Rectal smooth muscle tissue (tissue), 1 donor: ENCODE measurements around the gene SFRP5.
A peak's percentile ranks its signal among the peaks of the same experiment; 100 is the strongest.

ENCODE experiments used
- H3K27ac ChIP-seq: one replicate; pipeline ENCODE4 v1.7.0; 2013; ENCODE audit warnings: low read depth, low read length, inconsistent platforms
- H3K27me3 ChIP-seq: one replicate; pipeline ENCODE4 v1.7.0; 2013; ENCODE audit warnings: low read length; ENCODE audit not compliant: control insufficient read depth, insufficient read depth
- H3K36me3 ChIP-seq: one replicate; pipeline ENCODE4 v1.7.0; 2013; ENCODE audit warnings: low read length; ENCODE audit not compliant: control insufficient read depth, insufficient read depth
- H3K4me1 ChIP-seq: one replicate; pipeline ENCODE4 v1.7.0; 2013; ENCODE audit warnings: low read length; ENCODE audit not compliant: control insufficient read depth, insufficient read depth
- H3K4me3 ChIP-seq: one replicate; pipeline ENCODE4 v1.7.0; 2013; ENCODE audit warnings: low read length
- H3K9ac ChIP-seq: one replicate; pipeline ENCODE4 v1.7.0; 2013; ENCODE audit warnings: low read length

SFRP5 gene

DNA sequence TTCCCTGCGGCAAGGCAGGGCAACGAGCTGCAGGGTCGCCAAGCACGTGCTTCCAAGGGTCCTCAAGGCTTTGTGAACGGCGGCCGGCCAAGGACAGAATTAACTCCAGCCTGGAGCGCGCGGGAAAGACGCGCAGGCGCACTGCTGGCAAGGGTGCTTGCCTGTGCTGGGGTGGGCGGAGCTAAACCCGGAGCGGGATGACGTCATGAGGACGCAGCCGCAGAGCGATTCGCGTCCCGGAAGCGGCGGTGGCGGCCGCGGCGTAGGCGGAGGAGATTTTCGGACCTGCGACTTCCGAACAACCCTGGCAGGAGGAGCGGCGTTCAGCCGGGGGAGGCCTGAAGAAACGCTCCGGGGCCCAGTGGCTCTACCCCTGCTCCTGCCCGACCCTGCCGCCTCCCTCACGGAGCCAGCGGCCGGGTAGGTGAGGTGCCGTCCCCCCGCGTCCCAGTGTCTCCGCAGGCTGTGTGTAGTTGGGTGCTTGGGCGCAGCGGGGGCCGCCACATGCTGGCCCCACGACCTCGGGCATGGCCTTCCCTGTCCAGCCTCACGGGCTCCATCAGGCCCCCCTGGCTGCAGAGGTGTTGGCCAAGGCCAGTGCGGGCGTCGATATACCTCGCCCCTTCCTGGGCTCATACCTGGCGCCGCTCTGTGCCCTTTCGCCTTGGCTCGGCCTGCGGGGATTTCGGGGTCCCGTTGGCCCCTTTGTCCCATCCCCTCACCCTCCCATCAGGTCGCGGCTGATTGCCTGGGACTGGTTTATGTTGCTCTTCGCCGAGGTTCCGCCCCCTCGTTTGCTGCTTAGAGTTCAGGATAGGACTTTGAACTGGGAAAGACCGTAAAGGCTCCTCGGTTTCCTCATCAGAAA, 34.7 kb downstream of the SFRP5 start, which contains the start of gene ZFYVE27:
TSS of gene ZFYVE27 (plus strand) at position 227 of the 868 bp plus-strand sequence. CDS start 1,350 bp downstream, outside the sequence.
- no peaks in the 10 kb centered on the region for H3K27me3 ChIP-seq
- H3K27ac ChIP-seq, result peak within 1 kb of the TSS; percentile 89
- H3K9ac ChIP-seq, result peak within 1 kb of the TSS; percentile 84
- peaks cover 10% of the 10 kb centered on the region for H3K36me3 ChIP-seq
- H3K4me3 ChIP-seq, result peak within 1 kb of the TSS; percentile 96
- H3K4me1 ChIP-seq, result peaks cover 13% of the 10 kb centered on the region

DNA sequence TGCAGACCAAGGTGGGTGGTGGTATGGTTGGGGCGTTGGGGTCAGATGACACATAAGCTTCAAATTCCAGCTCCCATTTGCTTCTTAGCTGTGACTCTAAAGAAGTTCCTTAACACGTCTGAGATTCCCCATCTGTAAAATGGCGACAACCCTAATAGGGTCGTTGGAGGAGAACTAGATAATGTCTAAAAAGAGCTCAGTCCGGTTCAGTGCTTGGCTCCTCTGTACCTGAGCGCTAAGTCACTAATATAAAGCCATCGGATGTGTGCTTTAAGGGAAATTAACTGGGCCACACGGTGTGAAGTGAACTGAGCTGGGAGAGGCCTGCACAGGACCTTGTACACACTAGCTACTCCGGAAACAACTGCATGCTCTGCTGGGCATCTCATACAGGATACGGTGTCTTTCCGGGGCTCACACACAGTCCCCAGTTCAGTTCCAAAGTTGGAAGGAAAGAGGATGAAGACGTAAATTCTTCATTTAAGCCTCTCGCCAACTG, 35.3 kb downstream of the SFRP5 start:
- Histone ChIP-seq H3K36me3 (peaks cover 10% of the 10 kb centered on the region), H3K4me3 (peak overlapping the region; percentile 96), H3K9ac (peak overlapping the region; percentile 22), H3K27ac (peak overlapping the region; percentile 39), H3K27me3 (no peaks in the 10 kb centered on the region), H3K4me1 (peaks cover 13% of the 10 kb centered on the region)

DNA sequence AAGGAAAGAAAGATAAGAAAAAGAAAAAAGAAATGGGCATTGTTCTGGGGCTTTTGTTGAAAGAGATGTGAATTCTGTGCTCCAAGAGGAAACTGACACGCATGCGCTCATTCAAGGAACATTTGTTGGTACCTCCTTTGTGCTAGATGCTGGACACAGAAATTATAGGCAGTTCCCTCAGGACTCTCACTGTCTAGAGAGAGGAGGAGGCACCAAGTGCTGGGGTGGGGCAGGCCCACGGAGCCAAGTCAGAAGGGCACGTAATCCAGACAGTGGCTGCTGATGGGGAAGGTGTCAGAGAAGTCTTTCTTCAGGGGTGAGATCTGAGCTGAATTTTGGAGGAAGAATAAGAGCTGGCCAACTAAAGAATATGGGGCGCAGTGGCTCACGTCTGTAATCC, 37.8 kb downstream of the SFRP5 start:
- peaks cover 13% of the 10 kb centered on the region for H3K4me1 ChIP-seq
- no peak overlapping the region for H3K4me3 ChIP-seq
- peaks cover 4% of the 10 kb centered on the region for H3K36me3 ChIP-seq
- H3K27me3 ChIP-seq, result no peaks in the 10 kb centered on the region
- H3K27ac ChIP-seq, result no peak overlapping the region
- no peak overlapping the region for H3K9ac ChIP-seq

DNA sequence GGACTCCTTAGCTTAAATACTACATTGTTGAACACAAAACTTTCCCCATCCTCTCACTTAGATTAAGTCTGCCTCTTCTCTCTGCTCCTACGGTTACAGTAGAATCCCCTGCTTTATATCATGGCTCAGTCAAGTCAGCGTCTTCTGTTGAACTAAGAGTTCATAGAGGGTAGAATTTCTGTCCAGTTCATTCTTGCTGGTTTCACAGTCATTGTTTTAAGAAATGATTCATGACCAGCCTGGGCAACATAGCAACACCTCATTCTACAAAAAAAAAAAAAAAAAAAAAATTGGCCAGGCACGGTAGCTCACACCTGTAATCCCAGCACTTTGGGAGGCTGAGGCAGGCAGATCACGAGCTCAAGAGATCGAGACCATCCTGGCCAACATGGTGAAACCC, 38.5 kb downstream of the SFRP5 start:
- H3K4me1 ChIP-seq, result peaks cover 10% of the 10 kb centered on the region
- no peaks in the 10 kb centered on the region for H3K36me3 ChIP-seq
- H3K4me3 ChIP-seq, result no peak overlapping the region
- no peak overlapping the region for H3K9ac ChIP-seq
- no peak overlapping the region for H3K27ac ChIP-seq
- no peaks in the 10 kb centered on the region for H3K27me3 ChIP-seq

DNA sequence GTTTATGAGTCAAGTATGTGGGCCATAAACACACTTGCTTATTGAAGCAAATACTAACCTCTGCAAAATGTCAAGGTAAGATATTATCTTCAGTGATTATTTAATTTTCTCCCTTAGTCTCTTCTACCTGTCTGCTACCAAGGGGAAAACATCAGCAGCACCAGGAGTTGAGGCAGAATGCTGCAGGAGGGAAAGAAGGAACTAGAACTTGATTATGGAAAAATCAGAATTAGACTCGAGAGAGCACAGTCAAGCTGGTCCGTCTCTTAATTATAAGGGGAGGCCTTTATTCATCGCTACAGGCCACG, 39.8 kb downstream of the SFRP5 start:
- no peaks in the 10 kb centered on the region for H3K27me3 ChIP-seq
- peaks cover 3% of the 10 kb centered on the region for H3K4me1 ChIP-seq
- no peaks in the 10 kb centered on the region for H3K36me3 ChIP-seq
- no peak overlapping the region for H3K9ac ChIP-seq
- H3K27ac ChIP-seq, result no peak overlapping the region
- H3K4me3 ChIP-seq, result no peak overlapping the region

DNA sequence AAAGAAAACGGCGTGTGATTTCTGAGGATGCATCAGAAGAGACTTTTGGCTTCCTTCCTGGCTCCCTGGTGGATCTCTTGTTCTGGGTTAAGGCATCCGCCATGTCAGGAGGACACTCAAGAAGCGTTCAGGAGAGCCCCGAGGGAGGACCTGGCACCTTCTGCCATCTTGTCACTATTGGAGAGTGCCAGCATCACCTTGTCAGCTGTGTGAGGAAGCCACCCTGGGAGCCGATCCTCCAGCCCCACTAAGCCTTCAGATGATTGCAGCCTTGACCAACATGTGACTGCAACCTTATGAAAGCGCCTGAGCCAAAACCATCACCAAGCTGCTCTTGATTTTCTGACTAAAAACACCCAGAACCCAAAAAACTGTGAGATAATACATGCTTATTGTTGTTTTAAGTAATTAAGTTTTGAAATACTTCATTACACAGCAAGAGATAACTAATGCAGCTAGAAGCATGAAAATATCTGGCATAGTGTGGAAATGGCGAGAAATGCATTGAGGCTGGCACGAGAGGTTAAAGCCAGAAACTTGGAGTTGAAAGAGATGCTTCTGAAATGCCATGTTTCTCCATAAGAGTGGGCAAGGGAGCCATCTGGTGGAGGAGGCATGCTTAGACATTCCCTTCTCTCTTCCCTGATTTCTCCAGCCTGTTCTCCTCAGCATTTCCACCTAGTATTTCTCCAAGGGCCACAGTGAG, 40.3 kb downstream of the SFRP5 start:
- Histone ChIP-seq H3K36me3 (no peaks in the 10 kb centered on the region), H3K27me3 (no peaks in the 10 kb centered on the region), H3K4me3 (no peak overlapping the region), H3K9ac (no peak overlapping the region), H3K4me1 (peaks cover 4% of the 10 kb centered on the region), H3K27ac (no peak overlapping the region)

DNA sequence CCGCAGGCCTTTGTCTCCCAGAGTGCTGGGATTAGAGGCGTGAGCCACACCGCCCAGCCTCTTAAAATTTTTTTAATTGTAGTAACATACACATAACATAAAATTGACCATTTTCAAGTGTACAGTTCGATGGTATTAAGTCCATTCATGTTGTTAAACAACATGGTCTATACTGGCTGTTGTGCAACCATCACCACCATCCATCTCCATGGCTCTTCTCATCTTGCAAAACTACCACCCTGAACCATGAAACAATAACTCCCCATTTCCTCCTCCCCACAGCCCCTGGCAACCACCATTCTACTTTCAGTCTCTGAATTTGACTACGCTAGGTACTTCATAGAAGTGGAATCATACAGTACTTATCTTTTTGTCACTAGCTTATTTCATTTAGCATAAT, 42.8 kb downstream of the SFRP5 start:
- Histone ChIP-seq H3K36me3 (no peaks in the 10 kb centered on the region), H3K9ac (no peak overlapping the region), H3K27me3 (no peaks in the 10 kb centered on the region), H3K4me3 (no peak overlapping the region), H3K4me1 (peaks cover 5% of the 10 kb centered on the region), H3K27ac (no peak overlapping the region)

DNA sequence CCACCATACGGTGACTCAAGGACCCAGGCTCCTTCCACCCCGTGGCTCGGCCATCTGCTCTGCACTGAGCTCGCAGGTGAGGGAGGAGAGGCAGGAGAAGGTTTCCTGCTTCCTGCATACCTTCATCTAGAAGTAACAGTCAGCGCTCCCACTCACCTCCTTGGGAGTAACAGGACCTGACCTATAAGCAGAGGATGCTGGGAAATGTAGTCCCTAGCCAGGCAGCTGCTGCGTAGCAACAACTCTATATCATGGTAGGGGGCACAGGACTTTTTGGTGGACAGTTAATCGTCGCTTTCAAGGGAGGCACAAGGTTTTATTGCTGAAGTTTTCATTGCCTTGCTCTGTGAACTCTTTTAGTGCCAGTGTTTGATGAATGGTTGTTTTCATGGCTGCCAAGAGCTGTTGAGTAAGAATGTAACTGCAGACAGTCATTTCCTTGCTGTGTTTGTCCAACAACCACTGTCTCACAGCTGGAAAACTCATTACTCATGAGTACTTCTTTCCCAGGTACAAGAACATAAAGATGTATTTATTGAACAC, 45.1 kb downstream of the SFRP5 start:
- Histone ChIP-seq H3K27me3 (no peaks in the 10 kb centered on the region), H3K36me3 (no peaks in the 10 kb centered on the region), H3K4me3 (peak overlapping the region; percentile 26), H3K27ac (peak overlapping the region; percentile 28), H3K9ac (no peak overlapping the region), H3K4me1 (peaks cover 5% of the 10 kb centered on the region)

DNA sequence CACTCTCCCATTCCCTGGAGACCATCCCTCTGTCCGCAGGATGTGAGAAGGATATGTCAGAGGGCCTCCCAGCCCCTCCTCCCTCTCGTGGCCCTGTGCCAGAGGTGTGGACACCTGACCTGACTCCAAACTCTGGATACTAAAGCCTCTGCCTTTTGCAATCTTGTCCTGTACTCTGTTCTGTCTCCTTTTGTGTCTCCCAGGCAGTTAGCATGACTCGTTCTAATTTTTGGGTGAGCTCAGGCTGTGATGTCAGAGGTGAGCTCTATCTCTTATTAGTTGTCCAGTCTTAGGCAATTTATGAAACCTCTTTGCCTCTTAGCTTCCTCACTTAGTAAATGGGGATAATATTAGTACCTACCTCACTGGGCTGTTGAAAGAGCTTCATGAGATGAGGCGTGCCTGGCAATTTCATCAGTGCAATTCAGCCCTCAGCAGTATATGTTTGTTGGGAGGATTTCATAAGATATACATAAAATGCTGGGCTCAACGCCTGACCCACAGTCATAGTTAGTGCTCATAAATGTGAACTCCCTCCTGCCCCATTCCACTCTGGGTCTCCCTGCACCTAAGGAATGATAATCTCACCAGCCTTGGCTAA, 47.4 kb downstream of the SFRP5 start:
- H3K4me1 ChIP-seq, result peaks cover 6% of the 10 kb centered on the region
- H3K9ac ChIP-seq, result no peak overlapping the region
- H3K27me3 ChIP-seq, result no peaks in the 10 kb centered on the region
- no peaks in the 10 kb centered on the region for H3K36me3 ChIP-seq
- H3K27ac ChIP-seq, result peak overlapping the region; percentile 9
- no peak overlapping the region for H3K4me3 ChIP-seq

DNA sequence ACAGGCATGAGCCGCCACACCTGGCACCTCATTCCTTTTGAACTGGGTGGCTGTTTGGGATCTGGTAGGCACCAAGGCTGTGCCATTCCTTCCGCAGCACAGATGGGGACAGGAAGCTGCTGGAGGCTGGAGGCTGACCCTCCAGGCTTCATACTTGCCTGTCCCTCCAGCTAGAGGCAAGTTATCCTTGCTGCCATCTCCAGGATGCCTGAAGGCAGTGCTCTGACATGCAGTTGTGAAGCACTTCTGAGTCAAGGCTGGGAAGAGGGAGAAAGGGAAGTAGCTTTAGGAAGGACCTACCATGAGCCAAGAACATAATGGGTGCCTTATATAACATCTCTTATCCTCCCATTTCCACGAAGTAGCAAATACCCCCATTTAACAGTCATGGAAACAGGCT, 48.8 kb downstream of the SFRP5 start:
- Histone ChIP-seq H3K27ac (no peak overlapping the region), H3K4me1 (peaks cover 19% of the 10 kb centered on the region), H3K9ac (no peak overlapping the region), H3K36me3 (no peaks in the 10 kb centered on the region), H3K27me3 (no peaks in the 10 kb centered on the region), H3K4me3 (no peak overlapping the region)

DNA sequence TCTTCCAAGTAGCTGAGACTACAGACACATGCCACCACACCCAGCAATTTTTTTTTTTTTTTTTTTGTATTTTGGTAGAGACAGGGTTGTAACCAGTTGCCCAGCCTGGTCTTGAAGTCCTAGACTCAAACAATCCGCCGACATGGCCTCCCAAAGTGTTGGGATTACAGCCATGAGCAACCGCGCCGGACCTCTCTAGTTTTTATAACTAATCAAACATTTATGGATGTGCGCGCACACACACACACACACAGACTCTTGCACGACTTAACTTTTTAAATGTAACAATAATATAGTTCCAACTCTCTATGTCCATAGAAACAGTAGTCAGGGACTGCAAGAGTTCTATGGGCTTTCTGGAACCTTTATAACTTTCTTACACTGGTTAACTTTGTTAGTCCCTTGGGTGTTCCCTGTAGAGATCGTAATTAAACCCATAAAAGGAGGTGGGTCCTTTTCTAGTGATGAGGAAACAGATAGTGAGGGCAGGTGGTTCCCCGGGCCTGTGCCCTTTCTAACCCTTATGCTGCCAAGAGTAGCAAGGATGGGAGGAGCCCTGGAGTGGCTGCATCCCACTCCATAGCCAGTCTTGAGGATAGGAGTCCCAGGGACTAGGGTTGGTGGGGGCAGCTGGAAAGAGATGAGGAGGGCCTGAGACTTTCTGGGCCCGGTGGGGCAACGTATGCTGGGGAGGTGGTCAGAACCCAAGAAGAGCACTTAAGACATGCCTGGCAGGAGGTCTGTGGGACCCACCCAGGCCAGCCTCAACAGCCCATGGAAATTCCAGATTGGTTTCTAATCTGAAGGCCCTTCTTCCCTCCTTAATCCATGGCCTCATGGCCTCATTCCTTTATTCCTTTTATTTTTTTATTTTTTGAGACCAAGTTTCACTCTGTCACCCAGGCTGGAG, 49.7 kb downstream of the SFRP5 start:
- H3K27me3 ChIP-seq, result no peaks in the 10 kb centered on the region
- H3K9ac ChIP-seq, result no peak overlapping the region
- H3K4me1 ChIP-seq, result peaks cover 28% of the 10 kb centered on the region
- H3K36me3 ChIP-seq, result peaks cover 3% of the 10 kb centered on the region
- H3K27ac ChIP-seq, result no peak overlapping the region
- H3K4me3 ChIP-seq, result no peak overlapping the region
